Suprapubic skin (tissue), 3 donors: ENCODE data around the gene LY6G6F.

Experiments
- POLR2A ChIP-seq, 2 donors: fragments of 450-650 bp; IDR thresholded peaks; one replicate each; pipeline ENCODE4 v1.6.1; 2017; ENCODE audit warnings: antibody characterized with exemption in 2 of 2, mild to moderate bottlenecking in 2 of 2, moderate library complexity in 2 of 2
- TF ChIP-seq, protein P1 (sequence below), 2 donors: fragments of 200-600 bp in 1 of 2; fragments of 450-650 bp in 1 of 2; sonication (generic) in 1 of 2; IDR thresholded peaks; one replicate each; pipeline ENCODE4 v1.5.1; 2016 to 2019; ENCODE audit warnings: antibody characterized with exemption in 2 of 2, mild to moderate bottlenecking in 1 of 2, moderate library complexity in 1 of 2

DNA sequence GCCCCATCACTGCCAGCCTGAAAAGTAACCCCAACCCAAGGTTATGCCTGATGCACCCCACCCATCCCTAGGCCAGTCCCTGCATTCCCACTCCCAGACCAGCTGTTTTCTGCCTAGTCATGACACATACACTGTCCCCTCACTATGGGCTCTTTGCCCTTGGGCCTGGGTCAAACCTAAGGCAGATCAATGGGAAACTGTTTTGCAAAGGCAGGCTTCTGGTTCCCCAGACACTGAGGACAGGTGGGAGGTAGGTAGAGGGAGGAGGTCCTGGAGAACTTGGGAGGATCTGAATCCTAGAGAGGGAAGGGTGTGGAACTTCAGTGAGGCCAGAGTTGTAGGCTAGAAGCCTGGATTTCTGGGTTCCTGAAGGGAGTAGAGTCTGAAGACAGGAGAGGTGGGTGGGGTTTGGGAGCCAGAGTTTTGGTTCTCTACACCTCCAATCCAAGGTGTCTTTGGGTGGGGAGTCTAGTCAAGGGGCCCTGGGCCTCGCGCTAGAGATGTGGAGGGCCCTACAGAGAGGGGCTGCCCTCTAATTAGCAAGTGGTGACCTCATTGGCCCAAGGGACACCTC is 27.7 kb downstream of the LY6G6F start:
- TF ChIP-seq, protein P1, sequence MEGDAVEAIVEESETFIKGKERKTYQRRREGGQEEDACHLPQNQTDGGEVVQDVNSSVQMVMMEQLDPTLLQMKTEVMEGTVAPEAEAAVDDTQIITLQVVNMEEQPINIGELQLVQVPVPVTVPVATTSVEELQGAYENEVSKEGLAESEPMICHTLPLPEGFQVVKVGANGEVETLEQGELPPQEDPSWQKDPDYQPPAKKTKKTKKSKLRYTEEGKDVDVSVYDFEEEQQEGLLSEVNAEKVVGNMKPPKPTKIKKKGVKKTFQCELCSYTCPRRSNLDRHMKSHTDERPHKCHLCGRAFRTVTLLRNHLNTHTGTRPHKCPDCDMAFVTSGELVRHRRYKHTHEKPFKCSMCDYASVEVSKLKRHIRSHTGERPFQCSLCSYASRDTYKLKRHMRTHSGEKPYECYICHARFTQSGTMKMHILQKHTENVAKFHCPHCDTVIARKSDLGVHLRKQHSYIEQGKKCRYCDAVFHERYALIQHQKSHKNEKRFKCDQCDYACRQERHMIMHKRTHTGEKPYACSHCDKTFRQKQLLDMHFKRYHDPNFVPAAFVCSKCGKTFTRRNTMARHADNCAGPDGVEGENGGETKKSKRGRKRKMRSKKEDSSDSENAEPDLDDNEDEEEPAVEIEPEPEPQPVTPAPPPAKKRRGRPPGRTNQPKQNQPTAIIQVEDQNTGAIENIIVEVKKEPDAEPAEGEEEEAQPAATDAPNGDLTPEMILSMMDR (IDR thresholded peaks at IDR 0.05) = no peak
- TF ChIP-seq POLR2A (IDR thresholded peaks at IDR 0.05) = no peak
